OCI-LY7 (cell line): ENCODE measurements around the gene TAS1R2. TPM values are rescaled to one million over a fixed set of nuclear protein-coding genes. Genes with fewer than 3 reads are reported as not detected.

Source experiments
- BruUV-seq: library from RNA; stranded (reverse); fragments of 400-500 nt; replicated peaks from 2 replicates; lab custom pipeline; 2021; lab: Mats Ljungman, UMichigan
- CTCF ChIA-PET: fragments of 300-600 bp; sonication (Branson Sonifier 250); formaldehyde crosslinking; loops from one replicate; lab custom pipeline; 2022; ENCODE audit warnings: antibody characterized with exemption; ENCODE audit not compliant: unreplicated experiment; lab: Charles Lee
- POLR2A ChIA-PET: fragments of 300-600 bp; sonication (Branson Sonifier 250); formaldehyde crosslinking; loops from one replicate; lab custom pipeline; 2022; ENCODE audit warnings: antibody characterized with exemption; lab: Charles Lee
- DNase-seq: peaks from one replicate; pipeline ENCODE4 v3.0.0-alpha.2; 2015; ENCODE audit warnings: low spot score
- H2AFZ ChIP-seq: fragments of 200-600 bp; sonication (generic), shearing (Covaris generic); 2 replicates; pipeline ENCODE4 v1.6.1; 2014; ENCODE audit warnings: mild to moderate bottlenecking, antibody characterized with exemption, low read length, moderate library complexity
- H3K27ac ChIP-seq: fragments of 200-600 bp; sonication (generic); 2 replicates; pipeline ENCODE4 v1.5.1; 2014; ENCODE audit warnings: mixed run types, low read depth, mild to moderate bottlenecking, moderate library complexity, low read length, inconsistent platforms; ENCODE audit not compliant: poor library complexity, severe bottlenecking
- H3K36me3 ChIP-seq: fragments of 200-600 bp; sonication (generic); 2 replicates; pipeline ENCODE4 v1.6.1; 2014; ENCODE audit warnings: mild to moderate bottlenecking, antibody characterized with exemption, low read length, moderate library complexity, mixed read lengths; ENCODE audit not compliant: insufficient read depth
- H3K4me1 ChIP-seq: fragments of 200-600 bp; sonication (generic); 2 replicates; pipeline ENCODE4 v1.5.1; 2014; ENCODE audit warnings: mild to moderate bottlenecking, low read length; ENCODE audit not compliant: insufficient read depth, poor library complexity, severe bottlenecking
- H3K4me2 ChIP-seq: fragments of 200-600 bp; sonication (generic); 2 replicates; pipeline ENCODE4 v1.6.1; 2014; ENCODE audit warnings: mild to moderate bottlenecking, low read length
- H3K4me3 ChIP-seq: fragments of 200-600 bp; sonication (generic); 2 replicates; pipeline ENCODE4 v1.5.1; 2014; ENCODE audit warnings: mild to moderate bottlenecking, low read depth, low read length; ENCODE audit not compliant: poor library complexity, severe bottlenecking
- H3K79me2 ChIP-seq: fragments of 200-600 bp; sonication (generic); 2 replicates; pipeline ENCODE4 v1.6.1; 2016; ENCODE audit warnings: low read depth, mild to moderate bottlenecking, low read length, moderate library complexity, mixed read lengths; ENCODE audit not compliant: insufficient read depth
- H3K9me2 ChIP-seq: fragments of 200-600 bp; sonication (generic); 2 replicates; pipeline ENCODE4 v1.6.1; 2016; ENCODE audit warnings: mild to moderate bottlenecking, low read length, mixed read lengths; ENCODE audit not compliant: insufficient read depth
- H3K9me3 ChIP-seq: fragments of 200-600 bp; sonication (generic); 2 replicates; pipeline ENCODE4 v1.6.1; 2014; ENCODE audit warnings: mild to moderate bottlenecking, mixed run types, low read length, mixed read lengths
- H4K20me1 ChIP-seq: fragments of 200-600 bp; sonication (generic); 2 replicates; pipeline ENCODE4 v1.6.1; 2014; ENCODE audit warnings: mild to moderate bottlenecking, antibody characterized with exemption, low read length, moderate library complexity, mixed read lengths; ENCODE audit not compliant: insufficient read depth
- CTCF ChIP-seq: fragments of 200-600 bp; sonication (generic); conservative IDR thresholded peaks from 2 replicates; pipeline ENCODE4 v1.5.1; 2014; ENCODE audit warnings: mild to moderate bottlenecking, antibody characterized with exemption, low read length, moderate library complexity, mixed read lengths
- EZH2phosphoT487 ChIP-seq: fragments of 200-600 bp; sonication (generic); IDR thresholded peaks from 2 replicates; pipeline ENCODE4 v1.6.1; 2018; ENCODE audit warnings: low read depth, borderline replicate concordance, mild to moderate bottlenecking, mixed run types, antibody characterized with exemption, low read length, moderate library complexity, mixed read lengths
- intact Hi-C: fragments of 100-400 bp; cut with micrococcal nuclease; formaldehyde crosslinking; loops from one replicate; pipeline ENCODE4 v1.10.0; 2022; ENCODE audit not compliant: unreplicated experiment
- total RNA-seq, 2 experiments: library from RNA; depleted of rRNA in 1 of 2; stranded (reverse); fragments of >200 nt in 1 of 2; shearing (Covaris generic) in 1 of 2; gene quantifications; 2 replicates each; pipeline ENCODE4 v1.2.3, GENCODE V29; 2014 to 2022

Gene TAS1R2
- total RNA-seq, 2 experiments from 2014 or later, result not detected

GRCh38 chr1:18805150-18805879 is 54.1 kb downstream of the TAS1R2 start:
- POLR2A ChIA-PET, result interaction anchor here (0.6 kb wide), 1 partner anchor 23 kb away, joined by 6 read pairs; no protein-coding TSS in a partner anchor
- Histone ChIP-seq H3K4me2 (no peak overlapping the region), H3K27ac (no peak overlapping the region)

GRCh38 chr1:18803851-18804250 is 55.6 kb downstream of the TAS1R2 start:
- no TSS peak for BruUV-seq
- CTCF ChIA-PET, result no interaction called here
- DNase-seq, result no peak

More at GRCh38 chr1:18805150-18805879, 54.1 kb downstream of the TAS1R2 start:
- Histone ChIP-seq H3K4me3 (no peak overlapping the region), H2AFZ (no peak overlapping the region), H3K79me2 (no peaks in the 10 kb centered on the region), H3K9me3 (no peaks in the 10 kb centered on the region), H3K4me1 (no peaks in the 10 kb centered on the region), H3K9me2 (no peaks in the 10 kb centered on the region), H4K20me1 (no peaks in the 10 kb centered on the region), H3K36me3 (no peaks in the 10 kb centered on the region)
- no peak for DNase-seq
- intact Hi-C loops, result no loop called here
- BruUV-seq, result no TSS peak
- no peak for TF ChIP-seq EZH2phosphoT487
- no peak for TF ChIP-seq CTCF
- CTCF ChIA-PET, result no interaction called here

More at GRCh38 chr1:18803851-18804250, 55.6 kb downstream of the TAS1R2 start:
- intact Hi-C loops, result no loop called here
- Histone ChIP-seq H3K27ac (no peak overlapping the region), H3K9me2 (no peaks in the 10 kb centered on the region), H3K4me3 (no peak overlapping the region), H3K4me1 (no peaks in the 10 kb centered on the region), H3K9me3 (no peaks in the 10 kb centered on the region), H4K20me1 (no peaks in the 10 kb centered on the region), H2AFZ (no peak overlapping the region), H3K36me3 (no peaks in the 10 kb centered on the region), H3K4me2 (no peak overlapping the region), H3K79me2 (no peaks in the 10 kb centered on the region)
- POLR2A ChIA-PET, result no interaction called here
- TF ChIP-seq CTCF, result no peak
- no peak for TF ChIP-seq EZH2phosphoT487
